Measurements from ENCODE around the gene CYP24A1.

Gene CYP24A1

DNA sequence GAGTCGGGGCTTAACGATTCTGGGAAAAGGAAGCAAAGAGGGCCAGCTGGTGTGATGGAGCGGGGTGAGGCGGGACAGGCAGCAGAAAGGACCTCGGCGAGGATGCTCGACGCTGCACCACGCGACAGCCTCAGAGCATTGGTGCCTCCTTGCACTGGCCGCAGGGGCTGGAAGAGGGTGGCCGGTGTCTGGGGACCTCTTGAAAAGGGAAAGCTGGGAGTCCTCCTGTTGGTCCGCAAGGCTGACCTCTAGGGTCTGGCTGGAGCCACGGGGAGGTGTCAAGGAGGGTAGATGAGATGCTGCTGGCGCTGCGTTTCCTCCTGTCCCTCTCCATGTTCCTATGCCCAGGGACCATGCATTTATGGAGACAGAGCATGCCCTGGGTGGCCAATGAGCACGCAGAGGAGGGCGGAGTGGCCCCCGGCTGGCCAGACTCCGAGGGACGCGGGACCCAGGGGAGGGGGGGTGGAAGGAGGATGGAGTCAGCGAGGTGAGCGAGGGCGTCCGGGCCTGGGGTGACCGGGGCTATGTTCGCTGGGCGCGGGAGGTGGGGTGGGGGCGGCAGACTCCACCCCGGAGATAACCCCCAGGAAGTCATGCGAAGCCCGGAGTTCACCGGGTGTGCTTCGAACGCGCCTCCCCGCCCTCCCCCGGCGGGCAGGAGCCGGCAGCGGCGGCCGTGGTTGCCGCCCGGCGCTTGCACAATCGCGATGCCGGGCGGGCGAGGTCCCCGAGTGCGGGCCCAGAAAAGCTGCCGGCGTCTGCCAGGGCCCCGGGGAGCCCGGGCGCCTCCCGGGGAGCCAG, at the start of gene CYP24A1:
TSS of gene CYP24A1 (minus strand) at position 334 of the 804 bp plus-strand sequence. CDS start 407 bp downstream, outside the sequence.
- TF ChIP-seq, protein P1, sequence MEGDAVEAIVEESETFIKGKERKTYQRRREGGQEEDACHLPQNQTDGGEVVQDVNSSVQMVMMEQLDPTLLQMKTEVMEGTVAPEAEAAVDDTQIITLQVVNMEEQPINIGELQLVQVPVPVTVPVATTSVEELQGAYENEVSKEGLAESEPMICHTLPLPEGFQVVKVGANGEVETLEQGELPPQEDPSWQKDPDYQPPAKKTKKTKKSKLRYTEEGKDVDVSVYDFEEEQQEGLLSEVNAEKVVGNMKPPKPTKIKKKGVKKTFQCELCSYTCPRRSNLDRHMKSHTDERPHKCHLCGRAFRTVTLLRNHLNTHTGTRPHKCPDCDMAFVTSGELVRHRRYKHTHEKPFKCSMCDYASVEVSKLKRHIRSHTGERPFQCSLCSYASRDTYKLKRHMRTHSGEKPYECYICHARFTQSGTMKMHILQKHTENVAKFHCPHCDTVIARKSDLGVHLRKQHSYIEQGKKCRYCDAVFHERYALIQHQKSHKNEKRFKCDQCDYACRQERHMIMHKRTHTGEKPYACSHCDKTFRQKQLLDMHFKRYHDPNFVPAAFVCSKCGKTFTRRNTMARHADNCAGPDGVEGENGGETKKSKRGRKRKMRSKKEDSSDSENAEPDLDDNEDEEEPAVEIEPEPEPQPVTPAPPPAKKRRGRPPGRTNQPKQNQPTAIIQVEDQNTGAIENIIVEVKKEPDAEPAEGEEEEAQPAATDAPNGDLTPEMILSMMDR (IDR thresholded peaks at IDR 0.05; ENCODE audit: low read length, missing control alignments) = no peak
- no peak for DNase-seq (ENCODE audit: low read depth)
- no peak within 1 kb of the TSS for H3K4me3 ChIP-seq (replicated peaks; ENCODE audit: low read depth, low read length)

- DNase-seq (ENCODE audit: low read depth) = no peak
- H3K4me3 ChIP-seq (replicated peaks; ENCODE audit: low read depth, low read length) = no peak overlapping the region
- TF ChIP-seq, protein P1 (IDR thresholded peaks at IDR 0.05; ENCODE audit: low read length, missing control alignments) = no peak
These were observed 49.5 kb upstream of the CYP24A1 start for GRCh38 chr20:54223285-54223684.

DNA sequence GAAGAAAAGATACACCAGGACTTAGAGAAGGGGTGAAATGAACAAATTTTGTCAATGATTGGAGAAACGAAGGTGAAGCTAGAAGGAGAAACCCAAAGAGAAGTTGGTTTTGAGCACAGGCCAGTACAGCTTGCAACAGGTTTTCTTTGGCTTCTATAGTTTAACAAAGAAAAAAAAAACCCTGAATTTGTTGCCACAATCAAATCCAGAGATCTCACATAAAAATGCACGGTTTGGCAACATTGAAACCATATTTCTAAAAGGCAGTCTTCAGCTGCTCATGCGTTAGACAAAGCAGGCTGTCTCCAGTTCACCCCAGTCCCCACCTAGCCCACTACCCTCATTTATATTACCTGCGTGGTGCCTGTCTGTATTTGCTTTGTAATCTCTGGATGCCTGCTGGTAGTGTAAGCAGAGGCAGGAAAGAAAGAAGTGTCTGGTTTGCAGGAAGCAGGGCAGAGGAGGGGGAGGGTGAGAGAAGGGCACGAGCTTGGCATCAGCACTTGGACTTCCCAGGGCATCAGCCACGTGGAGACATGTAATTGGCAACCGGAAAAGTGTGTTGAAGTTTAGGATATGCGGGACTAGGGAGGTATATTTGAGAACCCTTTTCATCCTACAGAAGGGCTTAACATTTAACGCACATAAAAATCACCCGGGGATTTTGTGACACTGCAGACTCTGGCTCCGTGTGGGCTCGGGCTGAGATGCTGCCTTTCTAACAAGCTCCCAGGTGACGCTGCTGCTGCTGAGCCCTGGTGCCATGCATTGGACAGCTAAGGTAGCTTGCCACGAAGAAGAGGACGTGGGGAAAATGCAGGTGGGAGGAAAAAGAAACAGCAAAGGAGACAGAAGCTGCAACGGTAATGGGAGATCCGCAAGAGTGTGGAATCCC, 48.5 kb upstream of the CYP24A1 start:
- no peak overlapping the region for H3K4me3 ChIP-seq (replicated peaks; ENCODE audit: low read depth, low read length)
- DNase-seq (ENCODE audit: low read depth) = no peak
- TF ChIP-seq, protein P1 (IDR thresholded peaks at IDR 0.05; ENCODE audit: low read length, missing control alignments) = no peak

- no peak overlapping the region for H3K4me3 ChIP-seq (replicated peaks; ENCODE audit: low read depth, low read length)
- DNase-seq (ENCODE audit: low read depth) = peak; percentile 17
- TF ChIP-seq, protein P1 (IDR thresholded peaks at IDR 0.05; ENCODE audit: low read length, missing control alignments) = no peak
These were observed 47.6 kb upstream of the CYP24A1 start for GRCh38 chr20:54221353-54221752.

DNA sequence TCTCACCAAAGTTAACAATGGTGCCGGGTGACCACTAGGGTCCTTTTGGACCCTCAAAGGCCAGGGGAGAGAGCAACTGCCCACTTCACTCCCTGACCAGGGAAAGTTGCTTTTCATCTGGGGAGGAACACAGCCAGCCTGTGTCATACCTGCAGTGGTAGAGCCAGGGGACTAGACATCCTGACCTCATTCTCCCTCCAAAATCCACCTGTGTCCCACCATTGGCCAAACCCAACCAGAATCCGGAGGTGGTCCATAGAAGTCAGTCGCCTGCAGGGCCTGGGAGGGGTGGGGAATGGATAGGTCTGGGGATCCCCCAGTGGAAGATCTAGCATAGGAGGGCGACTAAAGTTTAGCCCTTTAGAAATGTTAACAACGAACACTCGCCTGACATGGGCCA, 46.9 kb upstream of the CYP24A1 start:
- TF ChIP-seq, protein P1 (IDR thresholded peaks at IDR 0.05; ENCODE audit: low read length, missing control alignments) = no peak
- DNase-seq (ENCODE audit: low read depth) = no peak
- H3K4me3 ChIP-seq (replicated peaks; ENCODE audit: low read depth, low read length) = no peak overlapping the region

DNA sequence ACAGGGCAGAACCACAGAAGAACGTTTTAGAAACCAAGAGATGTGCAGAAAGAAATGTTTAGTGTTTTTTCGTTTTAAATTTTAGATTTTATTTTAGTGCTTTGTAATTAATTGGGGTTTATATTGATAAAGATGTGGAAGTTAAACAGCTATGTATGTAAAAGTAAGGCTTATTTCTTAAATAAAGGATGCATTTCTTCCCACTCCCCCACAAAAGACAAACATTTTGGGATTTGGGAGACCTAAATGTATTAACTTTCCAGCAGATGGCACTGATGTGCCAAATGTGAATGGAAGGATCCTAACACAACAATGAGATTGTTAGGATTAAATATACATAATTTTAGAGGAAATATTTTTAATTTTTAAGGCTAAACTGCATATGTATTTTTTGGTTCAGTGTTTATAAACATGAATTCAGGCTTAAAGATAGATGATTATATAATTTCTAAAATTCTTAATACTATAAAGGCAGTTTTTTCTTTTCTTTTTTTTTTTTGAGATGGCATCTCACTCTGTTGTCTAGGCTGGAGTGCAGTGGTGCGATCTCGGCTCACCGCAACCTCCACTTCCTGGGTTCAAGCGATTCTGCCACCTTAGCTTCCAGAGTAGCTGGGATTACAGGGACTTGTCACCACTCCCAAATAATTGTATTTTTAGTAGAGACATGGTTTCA, 46.1 kb upstream of the CYP24A1 start:
- no peak overlapping the region for H3K4me3 ChIP-seq (replicated peaks; ENCODE audit: low read depth, low read length)
- DNase-seq (ENCODE audit: low read depth) = peak; percentile 77

More for the DNA sequence above, 46.1 kb upstream of the CYP24A1 start:
- TF ChIP-seq, protein P1 (IDR thresholded peaks at IDR 0.05; ENCODE audit: low read length, missing control alignments) = peak; percentile 64

Data from fibroblast of pulmonary artery (primary cell).